SU-DHL-6 (cell line): ENCODE data around the gene SPP2.

Experiments used
- EZH2phosphoT487 ChIP-seq: fragments of 200-600 bp; sonication (generic), shearing (Covaris generic); conservative IDR thresholded peaks from 2 replicates; pipeline ENCODE4 v1.6.1; 2018; ENCODE audit warnings: mild to moderate bottlenecking, antibody characterized with exemption, low read length, moderate library complexity, mixed read lengths
- TF ChIP-seq, protein P1 (sequence below): fragments of 200-600 bp; sonication (generic); IDR thresholded peaks from one replicate; pipeline ENCODE4 v1.5.1; 2017; ENCODE audit warnings: antibody characterized with exemption, mild to moderate bottlenecking, low read length, moderate library complexity; ENCODE audit not compliant: insufficient read depth, poor library complexity, severe bottlenecking

GRCh38 chr2:234075947-234076346 is 25.4 kb downstream of the SPP2 start:
- TF ChIP-seq, protein P1, sequence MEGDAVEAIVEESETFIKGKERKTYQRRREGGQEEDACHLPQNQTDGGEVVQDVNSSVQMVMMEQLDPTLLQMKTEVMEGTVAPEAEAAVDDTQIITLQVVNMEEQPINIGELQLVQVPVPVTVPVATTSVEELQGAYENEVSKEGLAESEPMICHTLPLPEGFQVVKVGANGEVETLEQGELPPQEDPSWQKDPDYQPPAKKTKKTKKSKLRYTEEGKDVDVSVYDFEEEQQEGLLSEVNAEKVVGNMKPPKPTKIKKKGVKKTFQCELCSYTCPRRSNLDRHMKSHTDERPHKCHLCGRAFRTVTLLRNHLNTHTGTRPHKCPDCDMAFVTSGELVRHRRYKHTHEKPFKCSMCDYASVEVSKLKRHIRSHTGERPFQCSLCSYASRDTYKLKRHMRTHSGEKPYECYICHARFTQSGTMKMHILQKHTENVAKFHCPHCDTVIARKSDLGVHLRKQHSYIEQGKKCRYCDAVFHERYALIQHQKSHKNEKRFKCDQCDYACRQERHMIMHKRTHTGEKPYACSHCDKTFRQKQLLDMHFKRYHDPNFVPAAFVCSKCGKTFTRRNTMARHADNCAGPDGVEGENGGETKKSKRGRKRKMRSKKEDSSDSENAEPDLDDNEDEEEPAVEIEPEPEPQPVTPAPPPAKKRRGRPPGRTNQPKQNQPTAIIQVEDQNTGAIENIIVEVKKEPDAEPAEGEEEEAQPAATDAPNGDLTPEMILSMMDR: no peak
- no peak for TF ChIP-seq EZH2phosphoT487
